D341Med (cell line): ENCODE results near the gene CIB4.

Source experiments
- DNase-seq: peaks from one replicate; pipeline ENCODE4 v3.0.0; 2012; ENCODE audit warnings: low spot score

Gene CIB4

DNA sequence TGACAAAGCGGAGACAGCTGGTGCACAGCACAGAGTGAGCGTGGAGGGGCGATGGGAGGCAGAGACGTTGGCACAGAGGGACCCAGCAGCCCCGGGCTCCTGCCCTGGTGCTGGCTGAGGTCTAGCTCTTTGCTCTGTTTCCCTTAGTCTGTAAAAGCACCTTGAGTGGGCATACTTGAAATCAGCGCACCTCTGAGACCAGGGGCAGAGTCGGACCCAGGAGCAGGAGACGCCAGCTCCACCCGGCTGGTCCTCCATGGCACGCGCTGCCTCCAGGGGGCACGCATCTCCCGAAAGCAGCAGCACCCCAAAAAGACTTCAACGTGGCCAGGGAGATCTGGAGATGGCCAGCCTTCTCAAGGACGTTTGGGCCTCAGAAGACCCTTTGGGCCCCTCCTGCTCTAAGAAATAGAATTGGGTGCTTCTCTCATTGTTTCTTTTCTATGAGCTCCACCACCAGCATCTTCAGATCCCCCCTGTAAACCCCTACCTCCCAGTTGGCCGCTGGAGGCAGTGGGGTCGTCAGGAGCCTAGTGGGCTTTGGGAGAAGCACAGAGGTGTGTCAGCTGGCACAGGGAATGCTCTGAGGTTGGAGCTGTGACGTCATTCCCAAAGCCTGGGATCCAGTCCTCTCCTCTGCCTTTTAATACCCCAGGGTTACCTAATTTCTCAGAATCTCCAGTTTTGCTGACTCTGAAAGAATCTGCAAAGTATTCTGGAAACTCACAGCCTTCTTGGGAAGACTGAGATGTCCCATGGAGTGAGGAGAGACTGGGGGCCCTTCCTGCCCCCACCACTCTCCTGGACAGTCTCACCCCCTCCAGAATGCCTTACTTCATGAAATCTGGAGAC, 58.9 kb downstream of the CIB4 start:
- DNase-seq, result no peak

DNA sequence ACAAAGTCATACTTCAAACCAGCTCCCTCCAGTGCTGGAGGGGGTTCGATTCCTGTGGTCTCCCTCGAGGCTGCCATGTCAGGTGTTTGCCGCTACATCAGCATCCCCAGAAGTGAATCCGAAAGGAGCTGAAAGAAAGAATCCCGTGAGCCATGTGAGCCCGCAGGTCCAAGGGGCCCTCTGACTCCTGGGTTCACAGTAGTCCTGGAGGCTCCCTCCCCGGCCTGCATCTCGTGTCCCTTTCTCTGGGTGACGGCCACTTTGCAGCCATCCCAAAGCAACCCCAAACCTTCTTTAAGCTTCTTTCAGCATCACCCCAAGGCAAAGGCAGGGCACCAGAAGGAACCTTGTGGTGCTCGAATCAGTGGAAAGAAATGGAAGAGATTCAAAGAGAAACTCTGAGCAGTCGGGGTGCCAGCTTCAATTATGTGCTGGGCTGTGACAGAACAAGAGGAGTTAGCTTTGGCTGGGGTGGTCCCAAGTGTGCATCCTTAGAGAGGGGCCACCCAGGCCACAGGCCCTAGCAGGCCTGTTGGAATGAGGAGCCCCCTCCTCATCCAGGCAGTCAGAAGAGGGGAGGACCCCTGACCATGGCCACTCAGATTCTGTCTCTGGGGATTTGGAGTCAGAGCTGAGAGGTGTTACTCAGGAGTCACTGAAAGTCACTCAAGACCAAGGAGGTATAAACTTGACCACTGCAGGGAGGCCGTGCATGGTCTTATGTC, 59.7 kb downstream of the CIB4 start:
- DNase-seq, result no peak

DNA sequence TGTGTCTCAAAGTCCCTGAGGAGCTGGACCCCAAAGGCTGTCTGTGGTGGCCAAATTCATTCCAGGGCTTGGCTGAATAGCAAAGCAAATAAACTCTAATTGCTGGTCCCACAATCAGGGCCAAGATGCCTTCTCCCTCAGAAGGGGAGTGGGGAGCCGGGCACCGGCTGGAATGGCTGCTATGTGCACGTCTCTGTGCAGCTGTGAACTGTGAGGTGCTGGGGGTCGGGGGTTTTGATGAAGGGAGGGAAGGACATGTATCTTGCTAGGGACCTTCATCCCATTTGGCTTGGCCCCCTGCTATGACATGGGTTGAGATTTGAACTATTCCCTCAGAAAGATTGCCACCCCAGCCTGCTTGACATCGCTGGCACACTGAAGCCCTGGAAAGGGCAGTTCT, 60.4 kb downstream of the CIB4 start:
- DNase-seq, result no peak

DNA sequence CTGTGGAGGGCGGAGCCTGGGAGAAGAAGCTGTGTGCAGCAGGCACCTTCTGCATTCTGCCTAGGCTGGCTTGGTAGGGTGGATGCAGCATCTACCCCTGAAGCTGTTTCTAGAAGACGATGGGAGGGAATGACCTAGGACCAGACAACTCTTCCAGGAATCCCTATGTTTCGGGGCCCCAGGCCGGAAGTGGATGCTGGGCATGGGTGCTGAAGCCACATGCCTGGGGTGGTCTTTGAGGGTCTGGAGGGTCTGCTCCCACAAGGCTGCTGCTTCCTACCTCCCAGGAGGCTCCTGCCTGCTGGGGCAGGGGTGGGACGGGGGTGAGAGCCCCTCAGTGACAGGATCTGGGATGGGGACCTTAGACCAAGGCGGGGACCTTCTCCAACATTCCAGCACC, 61.0 kb downstream of the CIB4 start:
- DNase-seq, result no peak

DNA sequence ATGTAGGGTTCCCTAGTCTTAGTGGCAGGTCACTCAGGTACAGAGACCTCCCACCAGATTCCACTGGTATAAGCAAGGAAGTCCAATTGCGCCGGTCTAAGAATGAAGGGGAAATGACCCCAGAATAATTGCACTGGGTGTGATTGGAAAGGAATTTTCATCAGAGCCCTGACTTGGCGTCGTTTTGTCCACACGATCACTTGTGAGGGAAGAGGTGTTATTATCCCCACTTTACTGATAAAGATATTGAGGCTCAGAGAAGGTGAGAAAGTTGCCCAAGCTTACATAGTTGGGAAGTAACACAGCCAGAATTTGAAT, 61.5 kb downstream of the CIB4 start:
- DNase-seq, result no peak

DNA sequence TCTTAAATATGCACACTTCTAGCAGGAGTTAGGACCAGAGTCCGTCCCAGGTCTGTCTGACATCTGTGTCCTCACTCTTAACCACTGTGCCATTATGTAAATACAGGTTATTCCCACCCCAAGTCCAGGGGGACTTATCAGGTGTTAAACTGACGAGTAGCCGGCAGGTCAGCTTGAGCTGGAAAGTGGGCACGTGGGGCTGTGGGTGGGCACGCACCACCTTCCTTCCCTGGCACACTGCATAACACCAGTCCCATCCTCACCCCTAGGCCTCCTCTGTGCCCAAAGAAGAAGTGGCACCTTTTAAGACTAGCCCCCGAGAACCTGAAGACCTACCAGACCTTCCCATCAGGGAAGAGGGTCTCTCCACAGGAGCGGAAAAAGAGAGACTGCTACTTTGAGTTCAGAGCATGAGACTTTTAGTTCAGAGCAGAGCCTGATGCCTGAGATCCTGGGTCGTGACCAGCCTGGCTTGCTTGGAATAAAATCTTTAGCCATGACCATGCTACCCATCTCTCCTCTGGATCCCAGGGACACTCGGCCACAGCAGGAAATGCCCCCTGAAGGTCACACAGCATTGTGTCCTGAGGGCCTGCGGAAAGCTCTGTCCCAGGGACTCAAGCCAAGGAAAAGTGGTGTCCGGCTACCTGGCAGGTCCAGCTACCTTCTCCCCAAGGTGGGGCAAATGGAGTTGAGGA, 62.0 kb downstream of the CIB4 start:
- DNase-seq, result no peak

DNA sequence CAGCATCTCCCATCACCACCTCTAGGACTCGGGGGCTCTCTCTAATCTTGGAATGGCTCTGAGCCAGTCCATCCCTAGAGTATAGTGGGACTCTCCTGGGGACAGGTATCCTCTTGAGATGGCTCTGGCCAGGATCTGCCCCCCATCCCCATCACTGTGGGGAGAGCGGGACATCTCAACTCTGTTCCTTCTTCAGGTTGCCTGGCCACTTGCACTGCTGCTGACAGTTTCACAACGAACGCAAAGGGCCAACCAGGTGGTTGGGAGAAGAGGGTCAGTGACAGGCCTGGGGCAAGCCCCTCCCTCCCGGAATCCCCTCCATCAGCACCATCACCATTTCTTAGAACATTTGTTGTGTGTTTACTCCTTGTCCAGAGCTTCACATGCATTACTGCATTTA, 62.6 kb downstream of the CIB4 start:
- DNase-seq, result no peak

DNA sequence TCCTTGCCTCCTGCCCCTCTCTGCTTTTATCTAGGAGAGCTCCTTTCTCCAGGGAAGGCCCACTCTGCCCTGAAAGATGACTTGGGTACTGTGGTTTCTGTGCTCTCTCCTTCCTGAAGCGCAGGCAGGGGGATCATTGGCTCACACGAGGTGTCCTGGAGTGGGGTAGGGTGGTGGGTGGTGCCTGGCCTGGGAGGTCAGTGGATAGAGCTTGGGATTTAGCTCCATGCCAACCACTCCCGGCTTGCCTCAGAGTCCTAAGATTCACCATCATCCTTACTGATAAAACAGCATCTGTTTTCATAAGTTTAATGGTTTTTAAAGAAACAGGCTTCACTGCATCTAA, 63.1 kb downstream of the CIB4 start:
- no peak for DNase-seq

DNA sequence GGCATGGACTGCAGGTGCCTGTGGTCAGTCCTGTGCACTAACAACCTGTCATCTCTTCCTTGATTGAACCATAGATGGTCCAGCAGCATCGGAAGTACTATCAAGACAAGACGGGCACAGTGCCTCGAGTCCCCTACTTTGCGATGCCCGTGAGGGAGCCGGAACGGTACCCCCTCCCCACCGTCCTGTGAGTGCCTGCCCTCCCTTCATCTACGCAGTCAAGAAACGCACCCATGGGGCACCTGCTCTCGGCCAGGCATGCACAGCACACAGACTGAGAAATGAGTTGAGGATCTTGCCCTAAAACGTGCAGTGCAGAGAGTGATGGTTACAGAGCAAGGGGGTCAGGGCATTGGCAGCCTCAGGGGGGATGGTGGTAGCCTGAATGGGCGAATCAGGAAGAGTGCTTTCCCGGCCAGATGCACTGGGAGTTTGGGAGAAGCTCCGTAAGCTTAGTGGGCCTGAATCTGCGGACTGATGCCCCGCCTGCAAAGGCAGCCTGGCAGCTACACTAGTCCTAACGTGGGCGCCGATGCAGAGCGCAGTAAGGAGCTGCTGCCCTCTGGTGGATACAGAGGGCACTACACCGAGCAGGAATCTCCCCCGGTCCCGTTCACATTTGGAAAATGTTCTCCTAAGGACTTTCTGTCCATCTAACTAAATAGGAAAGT, 63.6 kb downstream of the CIB4 start:
- peak; percentile 88 for DNase-seq

DNA sequence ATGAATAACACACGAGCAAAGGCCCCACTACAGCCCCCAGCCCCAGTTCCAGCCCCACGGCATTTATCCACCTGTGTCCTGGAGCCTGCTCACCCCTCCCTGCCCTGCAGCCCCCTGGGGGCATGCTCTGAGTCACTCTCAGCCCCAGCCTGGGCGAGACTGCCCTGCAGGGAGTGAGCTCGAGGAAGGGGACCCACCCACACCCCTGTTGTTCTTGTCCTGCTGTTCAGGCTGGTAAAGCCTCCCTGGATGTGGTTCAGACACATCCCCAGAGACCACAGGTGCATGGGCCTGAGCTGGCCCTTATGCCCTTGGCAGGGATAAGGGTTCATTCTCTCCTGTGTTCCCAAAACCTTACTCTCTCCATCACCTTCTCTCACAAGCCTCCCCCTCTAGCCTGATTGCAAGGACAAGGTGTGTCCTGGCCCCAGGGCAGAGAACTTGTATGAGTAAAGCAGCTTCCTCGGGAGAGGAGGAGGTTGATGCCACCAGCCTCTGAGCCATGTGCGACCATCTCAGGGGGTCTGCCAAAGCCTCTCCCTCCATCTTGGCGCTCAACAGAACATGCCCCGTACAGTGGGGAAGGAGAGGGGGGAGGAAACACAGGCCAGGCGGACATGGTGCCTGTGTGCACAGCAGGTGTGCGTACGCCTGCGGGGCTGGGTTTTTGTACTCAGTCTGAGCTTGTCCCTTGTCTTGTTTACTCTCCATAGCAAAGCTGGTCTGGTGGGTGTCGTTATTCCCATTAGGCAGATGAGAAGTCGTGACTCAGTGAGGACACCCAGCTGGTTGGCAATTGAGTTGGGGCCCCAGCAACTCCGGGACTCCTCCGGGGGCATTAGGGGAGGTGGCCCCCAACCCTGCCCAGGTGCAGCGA, 64.4 kb downstream of the CIB4 start:
- no peak for DNase-seq

GRCh38 chr2:26575836-26576564, 65.2 kb downstream of the CIB4 start:
- DNase-seq, result no peak

DNA sequence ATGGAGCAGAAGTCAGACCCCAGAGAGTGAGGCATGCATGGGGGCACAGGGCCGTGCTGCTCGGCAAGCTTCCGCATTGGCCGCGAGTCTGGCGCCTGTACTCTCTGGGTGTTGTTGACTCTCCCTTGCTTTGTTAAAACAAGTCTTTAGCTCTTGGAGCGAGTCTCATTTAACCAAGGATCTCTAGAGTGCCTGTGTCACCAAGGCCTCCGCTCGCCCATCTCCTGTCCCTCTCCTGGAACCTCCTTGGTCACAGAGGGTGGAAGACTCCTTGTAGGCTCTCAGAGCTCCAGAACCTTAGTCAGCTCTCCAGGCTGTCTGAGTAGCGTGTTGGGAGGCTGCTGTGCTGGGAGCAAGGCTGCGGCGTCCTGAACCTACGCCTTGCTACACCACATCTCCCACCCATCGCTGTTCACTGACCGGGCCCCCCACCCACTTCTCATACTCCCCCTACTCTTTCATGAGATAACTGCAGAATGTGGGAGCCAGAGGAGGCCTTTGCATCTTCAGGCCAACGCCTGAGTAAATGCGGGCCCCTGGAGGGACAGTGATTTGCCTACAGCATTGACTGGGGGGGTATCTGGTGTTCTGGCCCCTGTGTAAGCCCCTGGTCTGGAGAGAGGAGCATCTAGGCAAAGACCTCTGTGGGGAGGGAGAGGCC, 66.1 kb downstream of the CIB4 start:
- no peak for DNase-seq

DNA sequence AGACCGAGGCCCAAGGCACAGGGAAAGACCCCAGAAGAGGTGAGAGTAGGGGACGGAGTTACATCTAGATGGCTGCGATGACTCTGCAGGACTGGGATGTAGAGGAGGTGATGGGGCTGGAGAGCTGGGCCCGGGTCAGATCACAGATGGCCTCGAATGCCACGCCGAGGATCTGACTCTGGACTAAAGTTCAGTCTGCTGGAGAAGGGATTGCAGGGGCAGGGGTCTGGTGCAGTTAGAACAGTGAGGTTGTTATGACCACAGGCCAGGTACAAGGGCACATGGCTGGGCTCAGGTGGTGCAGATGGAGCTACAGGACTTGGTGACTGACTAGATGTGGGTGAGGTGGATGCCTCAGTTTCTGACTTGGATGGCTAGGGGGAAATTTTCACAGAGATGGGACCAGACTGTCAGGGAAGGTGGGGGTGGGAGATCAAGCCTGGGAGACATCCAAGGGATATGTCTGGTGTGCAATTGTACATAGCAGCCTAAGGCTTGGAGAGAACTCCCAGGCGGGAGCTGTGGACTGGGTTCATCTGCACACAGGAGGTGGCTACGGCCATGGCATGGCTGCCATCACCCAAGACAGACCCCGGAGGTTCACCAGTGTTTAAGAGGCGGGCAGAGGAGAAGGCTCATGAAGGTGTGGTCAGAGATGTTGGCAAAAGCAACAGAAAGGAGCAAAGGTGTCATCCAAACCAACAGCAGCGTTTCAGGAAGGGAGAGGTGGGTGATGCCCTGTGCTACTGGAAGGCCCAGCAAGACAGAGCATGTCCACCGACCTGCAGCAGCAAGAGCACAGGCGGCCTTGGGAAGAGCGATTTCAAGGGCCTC, 66.9 kb downstream of the CIB4 start:
- DNase-seq, result no peak

- no peak for DNase-seq
Measured at GRCh38 chr2:26573241-26573925, 67.8 kb downstream of the CIB4 start.

GRCh38 chr2:26572591-26572990, 68.6 kb downstream of the CIB4 start:
- no peak for DNase-seq

DNA sequence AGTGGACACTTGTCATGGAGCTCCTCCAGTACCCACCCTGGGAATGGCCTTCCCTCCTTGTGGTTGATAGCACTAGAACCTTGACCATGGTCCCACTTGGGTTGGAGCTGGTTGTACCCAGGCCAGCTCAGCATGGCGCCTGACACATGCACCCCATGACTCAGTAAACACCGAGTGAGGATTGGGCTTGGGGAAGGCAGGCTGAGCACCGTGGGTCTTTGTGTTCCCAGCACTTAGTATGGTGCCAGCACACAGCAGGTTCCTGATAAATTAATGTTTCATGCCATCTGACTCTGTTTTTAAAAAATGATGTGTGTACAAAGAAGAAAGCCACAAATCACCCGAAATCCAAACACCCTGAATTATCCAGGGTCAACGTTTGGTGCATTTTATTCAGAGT, 69.8 kb downstream of the CIB4 start:
- DNase-seq, result no peak

DNA sequence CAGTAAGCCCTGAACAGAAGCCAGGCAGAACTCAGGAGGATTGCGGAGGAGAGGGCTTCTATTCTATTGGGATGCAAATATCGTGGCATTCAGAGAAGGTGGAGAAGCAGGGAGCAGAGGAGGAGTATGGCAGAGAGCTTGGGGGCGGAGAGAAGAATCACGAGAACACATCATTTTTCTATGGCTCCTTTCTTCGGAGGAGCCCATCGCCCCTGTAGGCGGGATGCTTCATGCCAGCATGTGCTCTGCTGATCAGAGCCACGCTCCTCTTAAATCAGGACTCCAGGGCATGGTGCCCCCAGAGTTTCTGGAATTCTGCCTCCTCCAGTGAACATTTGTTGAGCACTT, 71.1 kb downstream of the CIB4 start:
- DNase-seq, result no peak

DNA sequence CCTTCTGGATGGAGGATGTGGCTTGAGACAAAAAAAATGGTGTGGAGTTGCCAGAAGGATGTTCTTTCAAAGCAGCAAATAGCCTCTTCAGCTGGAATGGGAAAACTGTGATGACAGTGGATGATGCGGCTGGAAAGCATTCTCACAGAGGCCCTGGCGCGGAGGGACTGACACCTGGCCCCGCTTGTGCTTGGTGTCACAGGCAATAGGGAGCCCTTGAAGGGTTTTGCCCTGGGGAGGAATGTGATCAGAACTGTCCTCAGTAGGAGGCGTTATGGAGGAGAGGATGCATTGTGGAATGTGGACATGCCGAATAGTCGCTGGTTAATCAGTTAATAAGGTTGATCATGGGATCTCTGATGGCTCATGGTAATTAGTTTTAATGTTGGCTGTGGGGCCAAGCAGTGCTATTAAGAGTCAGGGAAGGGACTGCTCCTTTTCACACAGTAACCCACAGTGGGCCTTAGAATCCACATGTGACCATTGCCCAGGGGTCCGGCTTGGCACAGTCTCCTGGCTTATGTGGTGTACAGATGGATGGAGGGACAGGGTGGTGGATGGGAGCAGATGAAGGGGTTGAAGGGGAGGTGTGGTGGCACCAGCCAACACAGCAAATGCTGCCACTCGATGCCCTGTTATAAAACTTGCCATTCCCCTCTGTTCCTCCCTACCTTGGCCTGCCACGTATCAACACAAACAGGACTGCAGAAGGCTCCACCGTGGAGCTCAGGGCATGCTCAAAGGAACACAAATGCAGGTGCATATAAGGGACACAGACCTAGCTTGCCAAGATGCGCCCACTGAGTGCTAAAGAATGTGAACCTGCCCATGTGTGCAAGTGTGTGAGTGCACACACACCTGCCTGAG, 71.7 kb downstream of the CIB4 start:
- DNase-seq, result no peak
